Measurements from ENCODE around the gene ERN1. TPM values are rescaled to one million over a fixed set of nuclear protein-coding genes. Genes with fewer than 3 reads are reported as not detected.

The ERN1 gene
- total and polyA plus RNA-seq, 2 of the 13 experiments (the other 11 are each of a cell fraction or from before 2014, with no cell fraction given) = 6.0 to 12.7 TPM

GRCh38 chr17:64152428-64153125 is 22.6 kb upstream of the ERN1 start:
- BruUV-seq (replicated peaks) = no TSS peak

More at GRCh38 chr17:64152428-64153125, 22.6 kb upstream of the ERN1 start:
- H3K4me3 ChIP-seq (replicated peaks in 1 of 3; ENCODE audit: insufficient read depth in 1 of 3, low read depth in 2 of 3, low read length in 3 of 3) = no peak overlapping the region
- no peaks in the 10 kb centered on the region for H4K20me1 ChIP-seq (ENCODE audit: insufficient read depth, low read length)
- DNase-seq (ENCODE audit: low spot score) (no peak), FAIRE-seq (no peak), ATAC-seq (no peak)
- ChIA-PET POLR2A (no interaction called here), CTCF (ENCODE audit: low intra/inter-chr PET ratio, low total read pairs) (no interaction called here)
- TF ChIP-seq ZNF639 (CRISPR knock-in tag; conservative IDR thresholded peaks at IDR 0.05) (no peak), ATF1 (CRISPR knock-in tag; IDR thresholded peaks at IDR 0.05) (no peak), ZNF784 (CRISPR knock-in tag; IDR thresholded peaks at IDR 0.05; ENCODE audit: borderline replicate concordance) (no peak), HNRNPLL (IDR thresholded peaks at IDR 0.05; ENCODE audit: low read depth, low read length, poor library complexity, severe bottlenecking) (no peak), ARNT (IDR thresholded peaks at IDR 0.05) (no peak), TFDP2 (CRISPR knock-in tag; IDR thresholded peaks at IDR 0.05) (no peak), CBX1 (IDR thresholded peaks at IDR 0.05; ENCODE audit: low read depth) (no peak)
- H2AFZ ChIP-seq (ENCODE audit: low read length) = no peak overlapping the region
- in situ Hi-C loops (cut with HindIII; ENCODE audit: extremely low pct_ligation_motif_present, low pct_unique_long_range_greater_than_20kb) = no loop called here
- no peaks in the 10 kb centered on the region for H3K9me3 ChIP-seq (ENCODE audit: low read length)
- H3K36me3 ChIP-seq (replicated peaks in 1 of 2; ENCODE audit: control insufficient read depth in 1 of 2, insufficient read depth in 2 of 2, low read length in 2 of 2) = peaks cover 3 to 22% of the 10 kb centered on the region in 2 experiments
- WGBS (ENCODE audit: low lambda C conversion rate) = 98% methylated on average over 7 of the region's 7 CpGs
- peaks cover 2% of the 10 kb centered on the region for H3K79me2 ChIP-seq (ENCODE audit: insufficient read depth, low read length)
- no peak overlapping the region for H3K9ac ChIP-seq (ENCODE audit: insufficient read depth, low read depth, low read length)
- intact Hi-C loops (cut with micrococcal nuclease; ENCODE audit: unreplicated experiment) = loop anchor here (10.0 kb wide), 1 partner anchor 342 kb away; the partner anchor contains the start of gene POLG2
- no peak overlapping the region for H3K4me2 ChIP-seq (ENCODE audit: low read depth, low read length)
- peaks cover 95% of the 10 kb centered on the region for H3K4me1 ChIP-seq (ENCODE audit: insufficient read depth, low read length)
- H3K27ac ChIP-seq (ENCODE audit: extremely low read length, insufficient read depth, low read length) = no peak overlapping the region
- H3K27me3 ChIP-seq (ENCODE audit: control insufficient read depth in 1 of 2, insufficient read depth in 2 of 2, low read length in 2 of 2) = no peaks in the 10 kb centered on the region

All from HepG2 (cell line).